ENCODE measurements around the gene OR6S1. TPM values are rescaled to one million over a fixed set of nuclear protein-coding genes. Genes with fewer than 3 reads are reported as not detected.
"Not testable (repeated sequence)": the region's sequence is repeated elsewhere in the genome, so short reads cannot be mapped to it uniquely, and the experiment has no call there.

The OR6S1 gene
- total RNA-seq, 1 experiment from 2014 or later, result not detected

DNA sequence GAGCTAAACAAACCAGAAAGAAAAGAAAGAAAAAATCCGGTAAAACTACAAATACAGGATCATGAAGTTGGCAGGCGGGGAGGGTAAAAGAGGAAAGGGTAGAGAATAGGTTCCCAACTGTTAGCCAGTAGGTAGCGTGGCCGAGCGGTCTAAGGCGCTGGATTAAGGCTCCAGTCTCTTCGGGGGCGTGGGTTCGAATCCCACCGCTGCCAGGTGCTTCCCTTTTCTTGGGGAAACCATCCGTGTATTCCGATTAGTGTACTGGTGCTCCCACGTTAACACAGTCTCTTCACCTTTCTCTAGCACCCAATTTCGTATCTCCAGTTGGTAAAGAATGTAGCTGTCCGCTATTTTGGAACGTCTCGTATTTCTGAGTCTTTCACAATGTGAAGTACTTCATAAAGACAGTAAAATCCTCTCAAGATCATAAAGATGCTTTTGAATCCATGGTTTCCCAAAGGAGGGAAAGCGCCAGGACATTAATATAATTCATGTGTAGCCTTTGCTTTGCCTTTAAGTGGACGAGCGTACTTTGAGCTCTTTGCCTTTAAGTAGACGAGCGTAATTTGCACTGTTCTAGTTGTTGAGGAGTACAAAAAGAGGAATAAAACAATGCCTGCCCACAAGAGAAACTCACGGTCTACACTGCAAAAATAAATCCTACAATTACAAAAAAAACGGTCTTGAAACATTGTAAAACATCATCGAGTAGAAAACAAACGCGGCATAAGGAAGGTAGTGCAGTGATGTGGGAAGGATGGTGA lies 31.3 kb downstream of the OR6S1 start:
- peak; percentile 81 for DNase-seq (ENCODE audit: low read depth)

- DNase-seq (ENCODE audit: low read depth), result peak; percentile 88
Measured at GRCh38 chr14:20609215-20610001, 32.1 kb downstream of the OR6S1 start.

DNA sequence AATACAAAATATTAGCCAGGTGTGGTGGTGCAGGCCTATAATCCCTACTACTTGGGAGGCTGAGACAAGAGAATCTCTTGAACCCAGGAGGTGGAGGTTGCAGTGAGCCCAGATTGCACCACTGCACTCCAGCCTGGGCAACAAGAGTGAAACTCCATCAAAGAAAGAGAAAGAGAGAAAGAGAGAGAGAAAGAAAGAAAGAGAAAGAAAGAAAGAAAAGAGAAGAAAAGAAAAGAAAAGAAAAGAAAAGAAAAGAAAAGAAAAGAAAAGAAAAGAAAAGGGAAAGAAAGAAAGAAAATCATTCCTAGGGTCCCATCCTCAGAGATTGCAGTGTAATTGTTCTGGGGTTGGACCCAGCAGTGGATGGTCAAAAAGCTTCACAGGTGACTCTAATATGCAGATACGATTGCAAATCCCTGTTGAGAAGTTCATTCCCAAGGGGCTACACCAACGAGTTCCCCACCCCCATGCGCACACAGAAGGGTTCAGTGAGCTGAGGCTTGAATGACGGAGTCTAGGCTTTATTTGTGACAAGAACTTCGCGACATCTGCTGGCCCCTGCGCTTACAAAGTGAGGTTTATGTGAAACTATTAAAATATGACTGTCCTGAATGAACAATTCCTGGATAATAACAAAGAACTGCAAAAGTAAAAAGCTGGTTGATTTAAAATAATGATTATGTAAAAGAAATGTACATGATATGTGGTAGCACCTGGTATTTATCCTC lies 32.9 kb downstream of the OR6S1 start:
- no peak for DNase-seq (ENCODE audit: low read depth)

DNA sequence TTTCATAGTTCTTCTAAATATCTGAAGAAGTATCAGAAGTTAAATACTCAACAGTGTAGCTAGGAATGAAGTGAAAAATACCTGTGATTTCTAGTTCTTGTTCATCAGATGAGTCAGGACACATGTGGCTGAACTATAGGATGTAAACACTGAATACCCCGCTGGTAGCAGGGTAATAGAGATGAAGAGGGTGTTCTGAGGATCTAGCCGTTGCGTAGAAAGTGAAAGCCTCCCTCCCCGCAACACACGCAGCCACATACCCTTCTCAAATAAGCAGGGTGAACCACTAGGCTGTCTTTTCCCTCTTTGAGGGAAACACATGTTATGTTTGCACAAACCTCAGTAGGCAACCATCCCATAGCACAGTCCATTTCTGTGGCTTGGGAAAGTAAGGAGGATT lies 33.9 kb downstream of the OR6S1 start:
- DNase-seq (ENCODE audit: low read depth), result no peak

DNA sequence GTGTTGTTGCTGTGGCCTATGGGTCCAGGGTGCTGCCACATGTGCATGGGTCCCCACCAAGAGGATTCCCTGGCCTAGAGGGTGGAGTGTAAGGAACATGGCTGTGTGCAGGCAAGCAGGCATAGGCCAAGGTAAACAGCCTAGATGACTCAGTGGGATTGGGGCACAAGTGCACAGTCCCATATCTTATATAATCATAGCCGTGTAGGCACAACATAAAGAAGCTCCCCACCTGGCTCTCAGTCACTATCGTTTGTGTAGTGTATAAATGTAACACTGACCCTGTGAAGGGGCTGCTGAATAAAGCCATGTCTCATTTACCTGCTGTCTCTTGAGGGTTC lies 34.6 kb downstream of the OR6S1 start:
- DNase-seq (ENCODE audit: low read depth), result no peak

DNA sequence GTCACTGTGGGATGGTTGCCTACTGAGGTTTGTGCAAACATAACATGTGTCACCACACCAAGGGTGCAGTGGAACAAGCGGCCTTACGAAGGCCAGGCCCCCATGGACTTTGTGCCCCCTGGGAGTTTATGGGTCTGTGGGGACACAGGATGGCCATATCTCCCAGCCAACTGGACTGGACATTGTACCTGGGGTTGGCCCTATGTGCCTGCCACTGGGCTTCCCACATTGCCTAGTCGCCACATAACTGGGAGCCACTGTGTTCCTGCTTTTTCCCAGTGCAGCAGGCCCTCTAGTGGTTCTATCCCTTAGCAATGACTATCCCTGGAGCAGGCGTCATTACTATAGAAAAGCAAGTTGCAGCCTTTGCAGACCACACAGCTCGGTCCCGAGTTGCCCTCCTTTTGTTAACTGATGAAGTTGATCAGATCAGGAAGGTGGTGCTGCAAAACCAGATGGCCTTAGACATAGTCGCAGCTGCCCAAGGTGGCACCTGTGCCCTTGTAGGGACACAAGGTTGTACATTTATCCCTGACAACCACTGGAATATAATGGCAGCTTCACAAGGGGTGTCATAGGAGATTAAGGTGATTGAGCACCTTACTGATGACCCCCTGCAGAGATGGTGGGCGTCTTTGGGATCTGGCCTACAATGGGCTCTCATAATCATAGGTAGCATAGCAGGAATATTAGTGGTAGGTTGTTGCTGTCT lies 35.1 kb downstream of the OR6S1 start:
- peak; percentile 32 for DNase-seq (ENCODE audit: low read depth)

- DNase-seq (ENCODE audit: low read depth), result no peak
Measured at GRCh38 chr14:20603813-20604690, 37.4 kb downstream of the OR6S1 start.

DNA sequence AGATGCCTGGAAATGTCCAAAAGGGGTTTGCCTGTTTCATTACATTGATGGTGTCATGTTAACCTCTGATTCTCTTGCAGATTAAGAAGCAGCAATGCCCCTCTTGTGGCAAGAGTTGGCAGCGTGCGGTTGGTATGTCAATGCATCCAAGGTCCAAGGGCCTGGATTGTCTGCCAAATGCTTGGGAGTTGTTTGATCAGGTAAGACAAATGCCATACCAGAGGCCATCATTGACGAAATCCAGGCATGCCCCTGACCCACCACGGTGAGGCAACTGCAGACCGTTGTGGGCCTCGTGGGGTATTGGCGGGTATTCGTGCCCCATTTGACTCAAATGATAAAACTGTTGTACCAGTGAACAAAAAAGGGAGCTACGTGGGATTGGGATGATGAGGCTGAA lies 38.9 kb downstream of the OR6S1 start:
- DNase-seq (ENCODE audit: low read depth), result no peak

DNA sequence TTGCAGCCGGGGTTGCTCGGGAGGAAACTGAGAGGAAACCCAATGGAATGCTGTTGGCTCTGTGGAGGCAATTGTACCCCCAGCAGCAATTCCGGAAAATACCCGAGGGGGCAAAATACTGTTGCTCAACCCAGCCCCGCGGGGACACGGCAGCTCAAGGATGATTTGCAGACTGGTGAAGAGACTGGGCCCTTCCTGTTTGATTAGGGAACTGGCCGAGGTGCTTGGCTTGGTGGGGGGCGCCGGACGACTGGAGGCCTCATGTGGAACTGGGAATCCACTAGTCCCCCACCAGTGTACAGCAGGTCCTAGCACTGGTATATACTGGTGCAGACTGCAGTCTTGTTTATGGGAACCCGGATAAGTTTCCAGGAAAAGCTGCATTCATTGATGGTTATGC lies 40.0 kb downstream of the OR6S1 start:
- no peak for DNase-seq (ENCODE audit: low read depth)

- DNase-seq (ENCODE audit: low read depth), result no peak
Measured at GRCh38 chr14:20597108-20597507, 44.4 kb downstream of the OR6S1 start.

DNA sequence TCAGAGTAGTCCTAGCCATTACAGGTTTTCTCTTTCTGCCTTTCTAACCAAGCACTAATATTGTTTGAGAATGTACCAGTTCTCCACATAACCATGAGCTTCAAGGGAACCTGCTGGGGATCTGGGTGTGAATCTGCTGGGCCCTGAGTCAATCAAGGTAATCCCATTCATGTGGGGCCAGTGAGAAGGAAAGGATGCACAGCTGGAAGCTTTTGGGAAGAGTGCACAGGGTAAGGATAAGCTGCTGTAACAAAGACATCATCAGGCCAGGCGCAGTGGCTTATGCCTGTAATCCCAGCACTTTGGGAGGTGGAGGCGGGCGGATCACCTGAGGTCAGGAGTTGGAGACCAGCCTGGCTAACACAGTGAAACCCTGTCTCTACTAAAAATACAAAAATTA lies 45.8 kb downstream of the OR6S1 start:
- not testable (repeated sequence) for DNase-seq (ENCODE audit: low read depth)

- no peak for DNase-seq (ENCODE audit: low read depth)
Measured at GRCh38 chr14:20592574-20592973, 48.9 kb downstream of the OR6S1 start.

GRCh38 chr14:20591235-20591634 lies 50.3 kb downstream of the OR6S1 start, which contains the start of gene RNASE12:
Gene RNASE12, minus strand, starts transcription at chr14:20591376. Its CDS starts 653 bp downstream, at chr14:20590723.
- DNase-seq (ENCODE audit: low read depth), result no peak

Other genes with a start within 250 kb of the OR6S1 start
- 16.6 and 17.2 TPM in 2 replicates for gene TEP1, start 228.2 kb downstream of the OR6S1 start, total RNA-seq (2014; rRNA removed)
- not detected in 2 replicates for gene KLHL33, start 205.5 kb downstream of the OR6S1 start, total RNA-seq (2014; rRNA removed)
- 52.8 and 61.1 TPM in 2 replicates for gene OSGEP, start 186.9 kb downstream of the OR6S1 start, total RNA-seq (2014; rRNA removed)
- gene APEX1, start 186.5 kb downstream of the OR6S1 start, total RNA-seq (2014; rRNA removed), result 152 and 213 TPM in 2 replicates
- 18.1 and 24.6 TPM in 2 replicates for gene PIP4P1, start 180.3 kb downstream of the OR6S1 start, total RNA-seq (2014; rRNA removed)
- gene PNP, start 172.3 kb downstream of the OR6S1 start, total RNA-seq (2014; rRNA removed), result 54.0 and 54.8 TPM in 2 replicates
- gene RNASE10, start 136.2 kb downstream of the OR6S1 start, total RNA-seq (2014; rRNA removed), result not detected in 2 replicates
- gene RNASE9, start 80.6 kb downstream of the OR6S1 start, total RNA-seq (2014; rRNA removed), result not detected in 2 replicates
- not detected in 2 replicates for gene RNASE11, start 53.7 kb downstream of the OR6S1 start, total RNA-seq (2014; rRNA removed)
- gene RNASE12, start 50.3 kb downstream of the OR6S1 start, total RNA-seq (2014; rRNA removed), result not detected in 2 replicates
- 5.4 and 10.5 TPM in 2 replicates for gene RNASE4, start 42.9 kb upstream of the OR6S1 start, total RNA-seq (2014; rRNA removed)
- gene ANG, start 47.1 kb upstream of the OR6S1 start, total RNA-seq (2014; rRNA removed), result 4.2 and 4.4 TPM in 2 replicates
- gene EDDM3A, start 104.2 kb upstream of the OR6S1 start, total RNA-seq (2014; rRNA removed), result not detected in 2 replicates
- not detected in 2 replicates for gene EDDM3B, start 126.7 kb upstream of the OR6S1 start, total RNA-seq (2014; rRNA removed)
- not detected in 2 replicates for gene RNASE6, start 139.6 kb upstream of the OR6S1 start, total RNA-seq (2014; rRNA removed)
- gene RNASE1, start 161.2 kb upstream of the OR6S1 start, total RNA-seq (2014; rRNA removed), result not detected in 2 replicates
- not detected in 2 replicates for gene RNASE3, start 249.7 kb upstream of the OR6S1 start, total RNA-seq (2014; rRNA removed)